ENCODE data around the gene CSNK2A1.

Gene CSNK2A1

DNA sequence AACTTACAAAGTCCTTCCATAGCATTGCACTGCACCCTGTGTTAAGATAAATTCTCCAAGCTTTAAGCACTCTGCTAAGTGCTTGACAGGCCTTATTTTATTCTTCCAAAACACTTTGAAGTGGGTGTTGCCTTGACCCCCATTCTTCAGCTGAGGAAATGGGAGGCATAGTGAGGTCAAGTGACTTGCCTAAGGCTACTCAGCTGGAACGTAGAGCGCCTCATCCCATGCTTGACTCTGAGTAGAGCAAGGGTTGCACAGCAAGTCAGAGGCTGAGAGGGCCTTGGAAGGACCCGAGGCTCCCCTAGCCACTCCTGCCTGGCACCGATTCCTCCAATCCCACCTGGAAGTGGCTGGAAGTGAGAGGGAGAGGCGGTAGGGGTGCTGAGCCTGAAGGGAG is 19.6 kb upstream of the CSNK2A1 start:
- DNase-seq = no peak

DNA sequence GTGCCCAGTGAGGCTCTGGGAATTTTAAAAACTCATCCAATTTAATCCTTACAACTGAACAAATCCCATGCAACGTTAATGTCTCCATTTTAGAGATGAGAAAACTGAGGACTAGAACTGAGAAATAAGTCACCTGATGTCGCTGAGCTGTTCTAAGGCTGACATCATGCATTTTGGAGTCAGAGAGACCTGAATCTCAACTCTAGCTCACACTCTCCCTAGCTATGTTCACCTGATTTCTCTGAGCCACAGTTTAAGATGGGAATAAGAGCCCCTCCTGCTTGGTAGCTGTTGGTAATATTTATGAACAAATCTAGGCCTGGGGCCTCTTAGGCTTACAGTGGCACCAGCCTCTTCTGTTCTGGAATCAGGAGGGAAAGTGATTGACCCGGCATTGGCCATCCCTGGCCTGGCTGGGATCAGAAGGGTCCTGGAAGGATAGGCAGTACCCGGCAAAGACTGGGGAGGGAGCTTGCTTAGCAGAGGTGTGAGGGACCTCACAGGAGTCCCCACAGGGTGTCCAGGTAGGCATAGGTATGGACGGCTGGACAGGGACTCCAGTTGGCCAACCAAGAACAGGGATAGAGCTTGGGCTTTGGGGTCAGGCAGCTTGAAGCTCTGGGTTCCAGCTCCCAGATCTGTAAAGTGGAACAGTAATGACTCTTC is 18.8 kb upstream of the CSNK2A1 start:
- DNase-seq = no peak

DNA sequence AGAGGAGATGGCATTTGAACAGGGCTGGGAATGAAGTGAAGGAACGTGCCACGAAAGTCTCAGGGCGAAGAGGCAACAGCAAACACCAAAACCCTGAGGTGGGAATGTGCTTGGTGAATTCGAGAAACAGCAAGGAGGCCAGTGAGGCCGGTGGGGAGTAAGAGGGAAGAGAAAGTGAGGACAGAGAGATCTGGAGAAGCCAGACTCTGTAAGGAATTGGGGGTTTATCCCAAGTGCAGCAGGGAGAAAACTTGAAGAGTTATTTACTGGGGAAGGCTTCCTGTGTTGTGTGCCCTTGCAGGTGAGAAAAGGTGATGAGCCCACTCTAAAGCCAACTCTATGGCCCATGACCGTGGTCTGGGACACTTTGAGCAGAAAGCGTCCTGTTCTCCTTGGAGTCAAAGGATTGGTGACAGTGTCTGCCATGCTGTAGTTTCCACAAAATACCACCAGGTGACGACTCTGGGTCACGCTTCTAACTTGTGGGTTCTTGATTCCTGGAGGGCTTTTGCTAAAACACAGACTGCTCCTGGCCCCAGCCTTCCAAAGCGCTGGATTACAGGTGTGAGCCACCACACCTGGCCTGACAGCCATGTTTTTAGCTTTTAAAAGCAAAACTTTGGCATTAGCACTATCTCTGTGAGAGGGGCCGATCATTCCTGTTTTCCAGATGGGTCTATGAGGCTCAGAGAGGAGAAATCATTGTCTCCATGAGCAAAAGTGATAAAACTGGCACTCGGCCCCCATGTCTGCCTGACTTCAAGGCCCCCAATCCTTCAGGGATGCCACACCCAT is 18.0 kb upstream of the CSNK2A1 start:
- peak; percentile 27 to 40 for DNase-seq

DNA sequence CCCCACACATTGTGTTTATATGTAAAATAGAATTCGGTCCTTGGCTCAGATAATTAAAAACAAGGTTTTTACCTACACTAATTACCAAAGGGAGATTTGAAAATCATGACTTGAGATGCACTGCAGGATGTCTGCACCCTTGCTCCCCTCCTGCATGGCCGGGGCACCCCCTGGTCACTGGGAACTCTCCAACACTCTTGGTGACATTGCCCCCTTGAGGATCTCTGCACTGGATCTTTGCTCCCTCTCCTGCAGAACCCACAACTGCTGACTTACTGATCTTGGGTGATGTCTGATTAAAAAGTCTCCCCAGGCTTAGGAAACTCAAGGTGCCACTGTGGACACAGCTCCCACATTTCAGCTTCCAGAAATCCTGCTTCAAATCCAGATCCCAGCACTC is 17.1 kb upstream of the CSNK2A1 start:
- DNase-seq = no peak

DNA sequence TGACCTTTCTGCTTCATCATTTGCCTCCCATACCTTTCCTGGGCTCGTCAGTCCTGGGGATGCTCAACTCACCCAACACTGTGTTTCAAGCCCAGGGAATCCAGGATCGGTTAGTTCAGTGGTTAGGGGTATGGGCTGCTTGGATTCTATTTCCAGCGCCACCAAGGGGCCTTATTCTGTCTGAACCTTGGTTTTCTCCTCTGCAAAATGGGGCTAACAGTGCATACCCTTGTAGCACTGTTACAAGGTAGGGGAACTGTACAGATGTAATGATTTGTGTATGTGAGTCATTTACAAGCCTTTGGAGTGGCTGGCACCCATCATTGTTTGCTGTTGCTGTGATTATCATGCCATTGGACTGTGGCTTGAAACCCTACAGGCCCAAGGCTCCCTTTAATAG is 14.5 kb upstream of the CSNK2A1 start:
- DNase-seq = no peak

DNA sequence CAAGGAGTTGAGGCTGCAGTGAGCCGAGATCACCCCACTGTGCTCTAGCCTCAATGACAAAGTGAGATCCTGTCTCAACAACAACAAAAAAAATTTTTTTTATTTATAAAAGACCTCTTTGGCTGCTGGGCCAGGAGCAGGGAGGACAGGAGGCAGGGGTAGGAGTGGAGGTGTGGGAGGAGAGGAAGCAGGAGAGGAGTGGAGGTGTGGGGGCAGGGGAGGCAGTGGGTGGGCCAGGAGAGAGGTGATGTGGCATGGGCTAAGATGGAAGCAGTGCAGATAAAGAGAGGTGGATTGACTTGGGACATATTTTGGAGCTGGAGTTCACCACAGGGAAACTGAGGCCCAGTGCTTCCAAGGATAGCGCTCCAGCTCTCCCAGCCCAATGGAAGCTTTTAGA is 13.4 kb upstream of the CSNK2A1 start:
- DNase-seq = no peak

DNA sequence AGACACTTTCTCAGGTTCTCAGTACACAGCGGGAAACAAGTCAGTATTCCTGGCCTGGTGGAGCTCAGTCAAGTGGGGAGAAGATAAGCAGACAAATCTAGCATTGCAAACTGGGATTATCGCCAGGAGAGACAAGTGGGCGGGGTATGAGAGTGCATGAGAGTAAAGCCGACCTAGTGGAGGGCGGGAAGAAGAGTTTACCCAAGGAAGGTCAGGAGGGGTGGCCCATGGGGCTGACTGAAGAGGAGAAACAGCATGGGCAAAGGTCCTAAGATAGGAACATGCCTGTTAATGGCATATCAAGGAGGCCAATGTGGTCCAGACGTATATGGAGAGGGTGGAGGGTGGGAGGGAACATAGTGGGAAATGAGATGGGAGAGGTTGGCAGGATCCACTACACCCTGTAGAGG is 12.4 kb upstream of the CSNK2A1 start:
- no peak for DNase-seq

DNA sequence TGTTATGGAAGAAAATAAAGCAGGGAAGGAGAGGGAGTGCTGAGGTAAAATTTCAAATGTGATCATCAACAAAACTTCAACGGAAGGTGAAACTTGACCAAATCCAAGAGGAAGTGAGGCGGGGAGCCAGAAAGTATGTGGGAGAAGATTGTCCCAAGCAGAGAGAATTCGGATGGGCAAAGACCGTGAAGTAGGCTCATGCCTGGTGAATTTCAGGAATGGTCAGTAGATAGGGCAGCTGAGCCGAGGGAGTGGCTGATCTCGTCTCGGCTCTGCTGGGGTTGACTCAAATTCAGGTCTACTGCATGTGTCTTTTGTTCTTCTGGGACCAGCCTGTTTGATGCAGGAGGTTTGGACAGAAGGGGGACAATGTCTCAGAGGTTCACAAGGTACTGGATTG is 7.0 kb upstream of the CSNK2A1 start:
- DNase-seq = no peak

DNA sequence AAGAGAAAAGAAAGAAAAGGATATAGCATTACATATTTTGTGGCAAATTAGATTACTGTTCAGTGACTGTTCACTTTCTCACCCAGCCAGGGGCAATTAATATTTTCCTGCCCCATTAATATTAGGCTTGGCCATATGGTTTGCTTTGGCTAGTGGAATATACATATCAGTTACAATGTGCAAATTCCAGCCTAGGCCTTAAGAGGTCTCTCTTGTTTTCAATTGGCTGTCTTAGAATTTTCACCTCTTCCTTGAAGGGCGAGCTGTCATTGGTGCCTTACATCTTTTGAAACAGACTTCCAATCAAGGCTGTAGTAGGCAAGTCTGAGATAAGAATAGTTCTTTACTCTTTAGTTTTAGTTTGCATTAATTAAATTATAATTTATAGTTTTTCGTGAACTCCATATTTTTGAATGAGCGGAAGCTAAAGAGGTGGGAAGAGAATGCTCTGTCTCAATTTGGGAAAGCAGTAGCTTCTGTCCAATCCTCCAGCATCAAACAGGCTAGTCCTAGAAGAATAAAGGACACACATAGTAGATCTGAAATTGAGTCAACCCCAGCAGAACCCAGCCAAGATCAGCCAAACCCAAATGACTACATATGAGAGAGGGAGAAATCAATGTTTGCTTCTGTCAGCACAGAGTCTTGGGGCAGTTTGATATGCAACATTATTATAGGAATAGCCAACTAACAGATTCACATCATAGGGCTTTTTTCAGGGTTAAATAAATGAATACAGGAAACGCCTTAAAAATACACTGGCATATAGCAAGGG is 6.3 kb upstream of the CSNK2A1 start:
- DNase-seq = no peak

DNA sequence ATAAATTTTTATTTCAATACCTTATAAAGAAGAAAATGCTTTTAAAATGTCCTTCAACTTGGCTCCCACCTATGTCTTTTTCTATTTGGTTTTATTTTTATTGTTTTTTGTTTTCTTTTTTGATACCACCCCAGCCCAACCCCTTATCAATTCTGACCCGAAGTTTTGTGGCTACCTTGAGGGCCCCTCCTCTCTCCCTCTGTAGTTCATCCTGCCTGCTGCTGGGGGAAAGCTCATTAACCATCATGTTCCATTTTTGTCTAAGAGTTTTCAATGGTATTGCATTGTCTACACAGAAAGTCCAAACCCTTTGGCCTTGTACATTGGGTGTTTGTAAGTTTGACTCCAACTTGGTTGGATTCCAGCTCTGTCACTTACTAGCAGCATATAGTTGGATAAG is 5.3 kb upstream of the CSNK2A1 start:
- DNase-seq = no peak

DNA sequence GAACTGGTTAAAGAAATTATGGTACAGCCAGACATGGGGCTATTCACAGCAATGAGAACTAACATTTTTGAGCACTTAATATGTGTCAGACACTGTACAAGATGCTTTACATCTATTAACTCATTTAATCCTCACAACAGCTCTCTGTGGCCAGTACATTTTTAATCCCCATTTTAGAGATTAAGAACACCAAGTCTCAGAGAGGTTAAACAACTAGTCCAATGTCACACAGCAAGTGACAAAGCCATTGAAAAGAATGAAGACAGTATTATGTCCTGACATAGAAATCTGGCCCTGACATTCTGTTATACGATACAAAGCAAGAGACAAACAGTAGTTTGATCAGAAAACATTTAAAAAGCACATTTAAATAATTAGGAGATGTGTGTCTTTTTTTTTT is 3.8 kb upstream of the CSNK2A1 start:
- DNase-seq = no peak

DNA sequence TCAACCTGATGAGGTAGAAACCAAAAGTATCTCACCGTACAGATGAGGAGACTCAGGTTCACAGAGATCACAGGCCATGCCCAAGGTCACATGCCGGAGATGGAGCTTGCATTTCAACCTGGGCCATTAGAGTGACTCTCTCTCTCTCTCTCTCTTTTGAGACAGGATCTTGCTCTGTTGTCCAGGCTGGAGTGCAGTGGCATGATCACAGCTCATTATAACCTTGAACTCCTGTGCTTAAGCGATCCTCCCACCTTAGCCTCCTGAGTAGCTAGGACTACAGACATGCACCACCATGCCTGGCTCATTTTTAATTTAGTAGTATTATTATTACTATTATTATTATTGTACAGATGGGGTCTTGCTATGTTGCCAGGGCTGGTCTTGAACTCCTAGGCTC is 2.8 kb upstream of the CSNK2A1 start:
- DNase-seq = no peak

DNA sequence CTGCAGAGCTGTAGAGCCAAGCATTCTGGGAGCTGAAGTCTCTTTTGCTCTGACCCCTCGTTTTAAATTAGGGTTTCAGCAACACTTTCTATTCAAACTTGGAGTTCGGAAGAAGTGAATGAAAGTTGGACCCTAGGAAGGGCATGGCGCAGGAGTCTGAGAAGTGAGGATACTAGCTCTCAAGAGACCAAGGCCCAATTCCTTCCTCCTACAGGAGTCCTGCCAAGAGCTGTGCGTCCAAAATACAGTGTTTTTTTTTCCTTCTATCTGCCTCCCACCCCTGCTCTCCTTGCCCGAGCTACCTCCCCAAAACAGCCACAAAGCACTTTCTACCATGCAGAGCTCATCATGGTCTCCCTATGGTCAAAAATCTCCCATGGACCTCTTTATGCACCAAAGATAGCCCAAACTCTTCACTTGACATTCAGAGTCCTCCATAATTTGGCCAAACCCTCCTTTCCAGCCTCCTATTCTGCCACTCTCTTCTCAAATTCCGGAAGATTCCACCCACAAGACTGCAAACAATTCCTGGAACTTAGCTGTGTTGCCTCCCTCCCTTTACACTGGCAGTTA is 649 bp upstream of the CSNK2A1 start:
- DNase-seq = no peak

DNA sequence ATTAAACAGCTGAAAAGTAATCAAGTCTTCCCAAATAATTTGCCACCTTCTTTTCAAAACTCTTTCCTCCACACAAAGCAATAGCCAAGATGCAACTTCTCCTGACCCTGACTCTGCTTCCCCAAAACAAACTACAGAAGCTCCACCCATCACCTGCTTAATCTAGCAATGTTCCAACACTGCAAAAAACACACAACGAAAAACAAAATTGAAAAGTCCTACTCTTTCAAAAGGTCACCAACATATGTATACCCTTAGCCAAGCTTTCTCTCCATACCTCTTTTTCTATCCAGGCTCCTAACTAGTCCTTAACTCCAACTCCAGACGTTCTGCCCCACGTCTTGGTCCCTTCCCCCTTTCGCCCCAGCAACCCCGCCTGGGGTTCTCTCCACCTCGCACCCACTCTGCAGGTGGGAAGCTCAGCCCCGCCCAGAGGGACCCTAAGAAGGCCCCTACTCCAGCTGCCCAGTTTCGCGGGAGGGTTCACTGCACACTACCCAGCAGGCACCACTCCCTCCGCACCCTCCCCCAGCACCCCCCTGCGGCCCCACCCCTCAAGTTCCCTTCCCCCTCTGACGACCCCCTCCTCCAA is 717 bp downstream of the CSNK2A1 start:
- DNase-seq = peak; percentile 7 to 13

DNA sequence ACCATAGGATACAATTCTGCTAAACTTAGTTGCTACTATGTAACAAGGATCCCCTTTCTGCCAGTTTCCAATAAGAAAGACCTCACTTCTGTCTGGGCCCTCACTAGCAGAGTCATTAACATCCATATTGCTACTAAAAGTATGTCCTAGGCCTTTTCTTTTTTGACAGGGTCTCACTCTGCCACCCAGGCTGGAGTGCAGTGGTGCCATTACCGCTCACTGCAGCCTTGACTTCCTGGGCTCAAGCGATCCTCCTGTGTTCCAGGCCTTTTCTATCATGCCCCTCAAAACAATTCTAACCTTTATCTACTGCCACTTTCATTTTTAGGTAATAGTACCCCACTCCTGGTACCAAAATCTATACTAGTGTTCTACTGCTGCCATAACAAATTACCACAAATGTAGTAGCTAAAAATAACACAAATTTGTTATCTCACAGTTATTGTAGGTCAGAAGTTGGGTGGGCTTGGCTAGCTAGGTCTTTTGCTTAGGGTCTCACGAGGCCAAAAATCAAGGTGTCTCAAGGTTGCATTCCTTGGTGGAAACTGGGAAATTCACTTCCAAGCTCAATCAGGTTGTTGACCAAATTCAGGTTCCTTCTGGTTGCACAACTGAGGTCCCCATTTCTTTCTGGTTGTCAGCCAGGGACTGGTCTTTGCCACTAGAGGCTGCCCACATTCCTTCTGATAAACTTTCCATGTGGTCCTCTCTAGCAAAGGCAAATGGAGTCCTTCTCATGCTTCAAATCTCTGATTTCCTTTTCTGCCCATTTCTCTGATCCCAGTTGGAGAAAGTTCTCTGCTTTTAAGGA is 3.0 kb downstream of the CSNK2A1 start:
- no peak for DNase-seq

DNA sequence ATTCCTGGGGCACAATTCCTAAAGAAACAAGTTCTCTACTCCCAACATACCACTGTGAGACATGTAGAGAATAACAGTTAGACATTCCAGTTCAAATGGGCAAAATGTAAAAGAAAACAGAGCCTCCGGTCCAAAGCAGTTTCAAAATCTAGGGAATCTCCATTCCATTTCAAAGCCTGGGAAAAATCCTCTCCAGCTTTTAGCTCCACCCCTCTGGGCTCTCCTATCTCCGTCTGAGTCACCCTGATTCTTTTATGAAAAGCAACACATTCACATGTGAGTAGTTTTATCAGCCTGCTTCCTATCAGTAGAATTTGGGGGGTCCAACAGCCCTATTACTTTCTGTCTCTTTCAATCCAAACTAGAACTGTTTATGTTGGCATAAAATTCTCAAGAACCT is 3.7 kb downstream of the CSNK2A1 start:
- DNase-seq = no peak

DNA sequence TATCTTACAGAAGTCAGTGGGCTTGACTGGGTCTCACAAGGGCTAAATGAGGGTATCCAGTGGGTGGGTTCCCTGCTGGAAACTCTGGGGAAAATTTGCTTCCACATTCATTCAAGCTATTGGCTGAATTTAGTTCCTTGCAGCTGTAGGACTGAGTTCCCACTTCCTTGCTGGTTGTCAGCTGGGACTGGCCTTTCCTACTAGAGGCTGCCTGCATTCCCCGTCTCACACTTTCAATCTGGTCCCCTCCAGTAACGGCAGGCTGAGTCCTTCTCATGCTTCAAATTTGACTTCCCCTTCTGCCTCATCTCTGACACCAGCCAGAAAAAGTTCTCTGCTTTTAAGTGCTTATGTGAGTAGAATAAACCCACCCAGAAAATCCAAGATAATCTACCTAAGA is 4.4 kb downstream of the CSNK2A1 start:
- DNase-seq = no peak

DNA sequence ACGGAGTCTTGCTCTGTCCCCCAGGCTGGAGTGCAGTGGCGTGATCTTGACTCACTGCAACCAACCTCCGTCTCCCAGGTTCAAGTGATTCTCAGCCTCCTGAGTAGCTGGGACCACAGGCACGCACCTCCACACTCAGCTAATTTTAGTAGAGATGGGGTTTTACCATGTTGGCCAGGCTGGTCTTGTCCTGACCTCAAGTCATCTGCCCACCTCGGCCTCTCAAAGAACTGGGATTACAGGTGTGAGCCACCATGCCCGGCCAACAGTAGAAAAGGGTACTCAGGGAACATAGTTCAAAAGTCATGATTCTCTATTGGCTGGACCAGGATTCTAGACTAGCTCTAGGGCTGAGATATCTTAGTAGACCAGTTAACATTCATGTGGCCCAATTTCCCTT is 5.6 kb downstream of the CSNK2A1 start:
- DNase-seq = no peak

DNA sequence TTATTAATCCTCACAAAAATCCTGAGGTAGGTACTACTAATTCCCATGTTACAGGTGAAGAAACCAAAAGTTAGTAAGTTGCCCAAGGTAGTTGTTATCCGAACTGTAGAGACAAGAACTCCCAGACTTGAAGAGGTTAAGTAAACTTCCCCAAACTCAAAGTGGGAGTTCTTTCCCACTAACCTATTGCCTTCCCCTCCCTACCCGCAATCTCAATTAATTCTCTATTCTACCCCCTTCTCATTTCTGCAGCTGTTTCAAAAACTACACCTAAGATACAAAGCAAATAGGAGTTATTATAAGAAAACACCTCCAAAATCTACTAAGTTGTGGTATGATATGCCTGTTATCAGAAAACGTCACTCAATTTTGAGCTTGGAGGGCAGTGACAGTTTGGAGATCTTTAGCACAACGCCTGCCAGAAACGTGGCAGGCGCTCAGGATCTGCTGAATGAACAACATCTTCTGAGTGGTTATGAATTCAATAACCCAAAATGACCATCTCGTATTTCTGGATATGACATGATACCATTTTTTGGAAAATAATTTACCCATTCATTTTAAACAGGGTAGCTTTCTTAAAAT is 7.1 kb downstream of the CSNK2A1 start:
- DNase-seq = no peak

DNA sequence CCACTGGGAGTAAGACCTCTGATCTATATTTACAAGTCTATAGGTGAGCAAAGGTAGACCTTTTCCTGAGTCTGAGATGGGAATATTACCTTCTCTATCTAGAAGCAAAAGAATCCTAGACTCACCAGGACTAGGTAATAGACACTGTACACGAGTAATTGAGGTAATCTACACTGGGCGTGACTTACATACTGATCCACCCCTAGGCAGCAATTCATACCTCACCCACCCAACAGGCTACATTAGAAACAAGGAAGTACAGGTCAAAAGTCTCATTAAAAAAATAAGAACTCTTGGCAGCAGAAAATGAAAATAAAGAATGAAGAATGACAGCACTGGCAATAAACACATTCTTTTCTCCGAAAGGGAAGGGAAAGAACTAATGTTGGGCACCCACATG is 7.6 kb downstream of the CSNK2A1 start:
- no peak for DNase-seq

DNA sequence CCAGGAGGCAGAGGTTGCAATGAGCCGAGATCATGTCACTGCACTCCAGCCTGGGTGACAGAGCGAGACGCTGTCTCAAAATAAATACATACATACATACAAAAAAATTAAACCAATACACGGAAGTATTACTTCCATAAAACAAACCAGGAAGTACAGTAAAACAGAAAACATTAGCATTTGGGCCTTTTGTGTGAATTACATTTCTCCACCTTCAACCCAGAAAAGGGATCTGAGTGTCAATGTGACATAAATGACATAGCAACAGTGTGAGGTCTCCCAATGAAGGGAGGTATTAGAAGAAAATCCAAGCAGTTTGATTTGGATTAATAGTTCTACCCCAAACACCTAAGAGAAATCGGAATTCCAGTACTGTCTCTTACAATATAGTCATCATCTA is 10.1 kb downstream of the CSNK2A1 start:
- no peak for DNase-seq

DNA sequence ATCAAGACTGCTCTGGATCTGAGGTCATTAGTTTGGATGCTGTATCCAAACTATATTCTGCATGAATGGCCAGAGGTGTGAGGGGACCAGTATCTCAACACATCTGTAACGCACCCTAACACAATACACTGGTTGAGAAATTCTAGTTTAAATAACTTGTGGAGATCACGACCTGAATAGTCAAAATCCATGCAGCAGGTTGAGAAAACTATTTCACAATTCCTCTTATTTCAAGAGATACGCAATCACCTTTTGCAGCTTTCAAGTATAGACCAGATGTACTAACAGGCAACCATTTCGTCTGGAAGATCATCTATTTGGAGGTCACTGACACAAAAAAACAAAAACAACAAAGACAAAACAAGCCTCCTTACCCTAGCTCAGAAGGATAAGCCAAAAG is 11.1 kb downstream of the CSNK2A1 start:
- DNase-seq = no peak

All from CD4-positive, alpha-beta T cell treated with Interleukin-1 beta for 1 hour (primary cell).